Measurements from ENCODE around the gene PHRF1.

Gene PHRF1

GRCh38 chr11:617199-617911 lies 41.1 kb downstream of the PHRF1 start:
- no peak for DNase-seq

DNA sequence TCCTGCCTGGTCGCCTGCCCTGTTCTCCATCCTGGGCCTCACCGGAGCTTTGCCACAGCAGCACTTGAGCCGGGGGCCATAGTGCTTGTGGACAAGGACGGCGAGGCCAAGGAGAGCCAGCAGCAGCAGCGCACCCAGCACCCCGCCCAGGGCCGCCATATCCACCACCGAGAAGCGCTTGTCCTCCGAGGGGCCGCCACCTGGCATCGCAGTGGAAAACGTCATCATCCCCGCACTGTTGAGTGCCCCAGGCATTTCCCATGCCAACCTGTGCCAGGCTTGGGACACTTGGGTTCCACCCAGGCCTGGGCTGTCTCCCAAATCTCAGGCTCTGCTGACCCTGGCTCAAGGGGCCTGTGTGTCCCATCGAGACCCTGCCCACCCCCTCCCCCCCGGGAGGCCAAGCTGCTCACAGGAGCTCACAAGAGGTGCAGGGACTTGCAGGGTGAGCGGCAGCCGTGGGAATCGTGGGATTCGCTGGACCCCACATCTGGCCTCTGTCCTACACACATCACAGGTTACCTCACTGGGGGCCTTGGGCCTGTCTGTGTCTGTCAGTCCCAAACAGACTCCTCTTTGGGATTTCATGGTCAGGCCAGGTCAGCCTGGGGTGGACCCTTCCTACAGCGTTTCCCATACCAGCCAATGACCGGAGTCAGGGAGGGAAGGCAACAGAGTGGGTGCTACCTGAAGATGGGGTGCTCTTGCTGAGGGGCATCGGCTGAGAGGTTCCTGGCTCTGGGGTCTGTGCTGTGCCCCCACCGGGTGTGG lies 41.8 kb downstream of the PHRF1 start:
- no peak for DNase-seq

DNA sequence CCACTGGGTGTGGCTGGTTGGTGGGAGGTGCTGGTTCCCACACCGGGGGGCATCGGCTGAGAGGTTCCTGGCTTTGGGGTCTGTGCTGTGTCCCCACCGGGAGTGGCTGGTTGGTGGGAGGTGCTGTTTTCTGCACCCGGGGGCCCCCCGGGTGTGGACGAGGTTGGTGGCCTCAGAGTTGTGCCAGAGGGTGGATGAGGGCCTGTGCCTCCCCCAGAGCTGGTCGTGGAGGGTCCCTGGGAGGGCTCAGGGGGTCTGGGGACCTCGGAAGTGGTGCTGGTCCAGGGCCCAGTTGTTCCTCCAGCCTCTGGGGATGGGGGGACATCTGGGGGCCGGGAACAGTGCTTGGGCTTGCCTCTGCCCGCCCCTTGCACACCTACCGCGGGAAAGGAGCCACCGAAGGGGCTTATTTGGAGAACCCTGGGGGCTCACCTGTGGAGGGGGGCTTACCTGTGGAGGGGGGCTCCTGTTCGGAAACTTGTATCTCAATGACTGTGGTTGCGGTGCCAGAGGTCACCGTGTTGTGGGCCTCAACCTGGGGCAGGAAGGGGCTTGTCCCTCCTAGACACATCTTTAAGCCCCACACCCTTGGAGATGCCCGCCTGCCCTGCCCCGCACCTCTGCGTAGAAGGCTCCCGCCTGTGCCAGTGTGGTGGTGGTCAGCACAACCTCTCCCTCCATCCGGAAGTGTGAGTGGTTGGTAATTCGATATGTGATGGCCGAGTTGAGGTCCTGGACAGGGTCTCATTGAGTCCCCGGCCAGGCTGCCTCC lies 42.8 kb downstream of the PHRF1 start:
- no peak for DNase-seq

DNA sequence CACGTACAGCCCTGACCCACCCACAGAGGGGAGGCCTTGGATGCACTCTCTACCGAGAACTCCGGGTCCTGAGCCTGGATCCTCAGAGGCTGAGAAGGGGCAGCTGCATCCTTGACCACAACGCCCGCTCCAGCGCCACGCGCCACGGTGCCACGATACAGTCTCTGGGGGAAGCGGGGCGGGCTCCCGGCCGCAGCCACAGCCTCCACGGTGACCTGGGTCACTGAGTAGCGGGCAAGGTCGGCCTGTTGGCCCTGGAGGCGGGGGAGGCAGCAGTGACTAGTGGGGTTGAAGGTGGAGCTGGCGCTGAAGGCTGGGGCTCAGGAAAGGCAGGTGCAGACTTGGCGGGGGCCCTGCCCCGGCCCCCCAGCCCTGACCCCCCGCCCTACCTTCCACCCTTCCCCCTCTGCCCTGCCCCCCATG lies 43.4 kb downstream of the PHRF1 start:
- no peak for DNase-seq

GRCh38 chr11:620201-620600 lies 43.9 kb downstream of the PHRF1 start:
- DNase-seq = no peak

DNA sequence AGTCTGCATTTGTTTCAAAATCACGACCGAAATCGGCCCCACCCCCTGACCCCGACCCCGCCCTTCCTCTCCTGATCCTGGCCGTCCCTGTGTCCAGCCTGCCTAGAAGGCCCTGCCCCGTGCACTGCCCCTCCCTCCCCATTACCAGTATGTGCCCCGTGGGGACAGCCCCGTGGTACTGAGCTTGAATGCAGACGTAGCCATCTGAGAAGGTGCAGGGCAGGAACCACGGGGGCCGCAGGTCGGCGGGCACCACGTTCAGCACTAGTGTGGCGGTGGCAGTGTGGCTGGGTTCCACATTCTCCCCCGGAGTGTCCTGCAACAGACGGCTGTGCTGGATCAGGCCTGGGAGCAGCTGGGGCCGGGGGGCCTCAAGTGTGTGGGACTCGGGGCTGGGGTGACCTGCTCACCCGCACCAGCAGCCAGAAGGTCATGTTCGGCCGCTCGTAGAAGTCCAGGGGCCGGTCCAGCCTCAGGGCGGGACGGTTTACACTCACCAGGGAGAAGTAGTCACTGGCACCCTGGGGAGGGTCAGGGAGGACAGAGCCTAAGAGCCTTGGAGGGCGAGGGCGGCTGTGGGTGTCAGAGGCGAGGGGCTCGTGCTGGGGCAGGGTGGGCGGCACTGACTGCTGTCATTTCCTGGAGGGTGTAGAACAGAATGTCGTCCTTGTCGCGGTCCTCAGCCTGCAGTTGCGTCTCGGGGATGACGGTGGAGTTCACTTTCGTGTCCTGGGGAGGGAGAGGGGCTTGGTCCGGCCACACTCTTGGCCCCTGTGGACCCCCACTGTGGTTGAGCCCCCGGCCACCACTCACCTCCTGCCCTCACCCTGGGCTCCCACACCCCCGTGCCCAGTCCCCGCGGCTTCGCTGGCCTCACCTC lies 44.9 kb downstream of the PHRF1 start:
- DNase-seq = no peak

DNA sequence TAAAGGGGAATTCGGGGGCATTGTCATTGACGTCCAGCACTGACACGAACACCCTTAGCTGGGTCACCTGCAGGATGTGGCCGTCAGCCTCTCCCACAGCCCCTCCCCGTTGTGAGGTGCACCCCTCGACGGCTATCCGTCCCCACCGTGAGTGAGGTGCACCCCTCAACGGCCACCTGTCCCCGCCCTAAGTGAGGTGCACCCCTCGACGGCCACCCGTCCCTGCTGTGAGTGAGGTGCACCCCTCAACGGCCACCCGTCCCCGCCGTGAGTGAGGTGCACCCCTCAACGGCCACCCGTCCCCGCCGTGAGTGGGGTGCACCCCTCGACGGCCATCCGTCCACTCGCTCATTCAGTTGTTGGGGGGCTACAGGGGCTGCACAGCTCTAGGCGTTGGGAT lies 45.6 kb downstream of the PHRF1 start:
- DNase-seq = no peak

- no peak for DNase-seq
These were observed 47.1 kb downstream of the PHRF1 start for GRCh38 chr11:623349-623869.

DNA sequence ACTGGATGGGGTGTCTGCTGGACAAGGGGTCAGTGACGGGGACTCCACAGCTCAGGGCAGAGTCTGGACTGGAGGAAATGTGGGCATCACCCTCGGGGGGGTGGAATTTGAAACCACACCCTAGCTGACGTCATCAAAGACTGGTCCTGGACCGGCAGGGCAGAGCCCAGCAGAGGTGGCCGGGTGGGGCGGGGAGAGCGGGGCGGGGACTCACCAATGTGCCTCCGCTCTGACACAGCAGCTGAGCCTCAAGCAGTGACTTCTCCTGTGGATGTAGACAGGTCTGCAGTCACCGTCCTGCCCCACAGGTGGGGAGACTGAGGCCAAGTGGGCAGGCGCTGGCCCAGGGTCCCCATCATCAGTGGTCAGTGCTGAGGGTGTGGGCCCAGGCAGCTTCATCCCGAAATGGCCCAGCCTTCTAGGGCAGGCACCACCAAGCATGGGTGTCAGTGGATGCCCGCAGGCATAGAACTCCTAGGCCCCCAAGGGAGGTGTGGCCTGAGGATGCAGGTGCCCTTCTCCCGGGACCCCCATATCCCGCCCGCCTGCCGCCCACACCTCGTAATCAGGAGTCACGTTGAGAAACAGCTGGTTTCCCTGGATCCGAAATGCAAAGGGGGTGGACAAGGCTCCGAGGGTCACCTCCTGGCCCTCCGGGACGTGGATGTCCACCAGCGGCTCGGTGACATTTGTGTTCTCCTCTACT lies 47.9 kb downstream of the PHRF1 start:
- no peak for DNase-seq

GRCh38 chr11:624705-625635 lies 48.7 kb downstream of the PHRF1 start, which contains the start of gene CDHR5:
CDHR5 (minus strand) TSS chr11:624955; CDS start chr11:624902, 53 bp downstream.
- DNase-seq = no peak

DNA sequence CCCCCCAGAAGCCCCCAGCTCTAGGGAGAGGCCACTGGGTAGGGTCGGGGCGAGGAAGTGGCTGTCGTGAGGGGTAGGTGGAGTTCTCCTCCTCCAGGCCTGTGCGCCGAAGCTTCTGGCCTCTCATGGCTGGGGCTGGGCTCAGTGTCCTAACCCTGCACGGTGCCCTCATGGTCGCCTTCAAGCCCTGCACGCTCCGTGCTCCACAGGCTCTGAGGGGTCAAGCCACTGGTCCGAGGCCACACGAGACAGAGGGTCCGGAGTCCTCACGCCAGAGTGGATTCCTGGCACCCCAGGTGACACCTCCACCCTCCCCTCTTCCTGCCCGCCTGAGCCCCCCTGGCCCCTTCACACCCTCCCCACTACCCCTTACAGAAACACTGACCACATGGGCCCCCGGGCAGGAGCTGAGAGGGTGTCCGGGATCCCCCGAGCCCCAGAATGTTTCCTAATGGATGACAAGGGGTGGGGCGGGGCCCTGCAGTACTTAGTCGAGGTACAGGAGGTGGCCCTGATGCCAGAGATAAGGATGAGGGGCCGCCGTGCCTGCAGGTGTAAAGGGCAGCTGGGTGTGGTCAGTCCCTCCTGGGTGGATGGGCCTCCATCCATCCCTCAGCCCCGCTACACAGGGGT lies 49.5 kb downstream of the PHRF1 start:
- no peak for DNase-seq

DNA sequence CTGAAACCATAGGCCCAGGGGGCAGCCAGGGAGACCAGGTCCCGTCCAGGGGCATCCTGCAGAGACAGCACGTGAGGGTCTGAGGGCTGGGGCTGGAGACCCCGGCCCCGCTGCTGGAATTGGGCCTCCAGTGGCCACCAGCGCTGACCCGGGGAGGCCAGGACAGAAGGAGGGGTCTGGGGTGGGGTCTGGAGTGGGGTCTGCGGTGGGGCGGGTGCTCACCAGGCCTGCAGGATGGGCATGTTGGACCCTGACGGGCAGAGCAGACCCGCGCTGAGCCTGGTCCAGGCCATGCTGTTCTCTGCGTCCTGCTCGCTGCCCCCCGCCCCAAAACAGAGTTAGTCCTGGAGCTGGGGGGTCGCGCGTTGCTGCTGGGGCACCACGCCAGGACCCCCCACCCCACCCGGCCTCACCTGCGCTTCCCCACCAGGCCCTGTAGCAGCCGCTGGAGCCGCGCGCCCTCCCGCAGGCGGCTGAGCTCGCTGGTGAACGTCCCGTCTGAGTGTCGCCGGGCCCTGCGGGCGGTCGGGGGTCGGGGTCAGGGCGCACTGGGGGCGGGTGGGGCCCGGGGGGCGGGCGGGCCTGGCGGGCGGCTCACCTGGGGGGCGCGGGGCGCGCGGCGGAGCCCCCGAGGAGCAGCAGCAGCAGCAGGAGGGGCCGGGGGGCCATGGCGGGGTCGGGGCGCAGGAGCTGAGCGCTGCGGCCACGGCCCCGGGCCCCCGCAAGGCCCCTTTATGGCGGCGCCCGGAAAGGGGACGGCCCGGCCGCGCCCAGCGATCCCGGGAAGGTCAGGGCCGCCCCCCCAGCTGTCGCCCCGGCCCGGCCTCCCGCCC lies 50.4 kb downstream of the PHRF1 start, which contains the start of gene SCT:
Gene SCT (minus strand): TSS at position 707 of the 833 bp plus-strand sequence. CDS start 38 bp downstream, at position 669.
- no peak for DNase-seq

DNA sequence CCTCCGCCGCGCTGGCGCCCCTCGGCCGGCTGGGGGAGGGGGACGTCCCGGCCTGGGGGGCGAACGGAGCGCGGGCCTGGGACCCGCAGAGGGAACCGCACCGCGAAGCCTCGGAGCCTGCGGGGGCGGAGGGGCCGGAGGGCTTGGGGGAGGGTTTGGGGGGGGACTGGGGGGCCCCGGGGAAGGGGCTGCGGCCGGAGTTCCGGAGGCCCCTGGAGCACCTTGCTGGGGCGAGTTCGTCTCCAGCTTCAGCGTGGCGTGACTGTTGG lies 51.0 kb downstream of the PHRF1 start:
- no peak for DNase-seq

DNA sequence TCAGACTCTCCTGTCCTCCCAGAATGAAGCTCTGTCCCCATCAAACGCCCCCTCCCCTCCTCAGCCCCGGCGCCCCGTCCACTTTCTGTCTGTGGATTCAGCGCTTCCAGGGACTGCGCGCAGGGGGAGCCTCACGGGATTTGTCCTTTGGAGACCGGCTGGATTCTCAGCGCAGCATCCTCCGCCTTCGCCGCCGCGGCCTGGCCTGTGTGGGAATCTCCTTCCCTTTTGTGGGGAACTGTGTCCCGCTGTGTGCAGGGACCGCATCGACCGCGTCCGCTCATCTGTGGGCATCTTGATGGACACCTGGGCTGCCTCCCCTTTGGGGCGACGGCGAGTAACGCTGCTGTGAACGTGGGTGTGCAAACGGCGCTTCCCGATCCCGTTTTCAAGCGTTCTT lies 51.8 kb downstream of the PHRF1 start:
- no peak for DNase-seq

DNA sequence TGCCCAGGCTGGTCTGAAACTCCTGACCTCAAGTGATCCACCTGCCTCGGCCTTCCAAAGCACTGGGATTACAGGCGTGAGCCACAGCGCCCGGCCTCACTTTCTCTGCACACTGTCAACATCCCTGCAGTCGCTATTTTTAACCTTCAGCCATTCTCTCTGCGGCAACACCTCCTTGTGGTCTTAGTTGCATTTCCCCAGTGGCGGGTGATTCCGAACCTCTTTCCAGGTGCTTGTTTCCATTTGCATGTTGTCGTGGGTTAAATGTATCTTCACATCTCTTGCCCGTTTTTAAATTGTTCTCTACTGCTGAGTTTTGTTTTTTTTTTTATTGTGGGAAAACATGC lies 52.9 kb downstream of the PHRF1 start:
- no peak for DNase-seq

- no peak for DNase-seq
These were observed 54.6 kb downstream of the PHRF1 start for GRCh38 chr11:630871-631270.

- no peak for DNase-seq
These were observed 59.8 kb downstream of the PHRF1 start for GRCh38 chr11:635945-636510.

- no peak for DNase-seq
These were observed 60.5 kb downstream of the PHRF1 start, which contains the start of gene DRD4 for GRCh38 chr11:636511-637332. DRD4 (plus strand) TSS chr11:637269; CDS start chr11:637305, 36 bp downstream.
